Measurements from ENCODE around the gene PAK1.
"Not testable (repeated sequence)": the region's sequence is repeated elsewhere in the genome, so short reads cannot be mapped to it uniquely, and the experiment has no call there.

PAK1 gene

GRCh38 chr11:77387701-77388100 is 86.2 kb downstream of the PAK1 start:
- TF ChIP-seq CTCF (IDR thresholded peaks at IDR 0.05; ENCODE audit: borderline replicate concordance, insufficient read depth, low read depth, low read length), result no peak

GRCh38 chr11:77386178-77386577 is 87.7 kb downstream of the PAK1 start:
- no peak for TF ChIP-seq CTCF (IDR thresholded peaks at IDR 0.05; ENCODE audit: borderline replicate concordance, insufficient read depth, low read depth, low read length)

More at GRCh38 chr11:77387701-77388100, 86.2 kb downstream of the PAK1 start:
- no peak overlapping the region for H3K4me3 ChIP-seq (ENCODE audit: low read depth, low read length)

GRCh38 chr11:77385255-77385771 is 88.6 kb downstream of the PAK1 start:
- H3K4me3 ChIP-seq (ENCODE audit: low read depth, low read length), result not testable (repeated sequence)

More at GRCh38 chr11:77386178-77386577, 87.7 kb downstream of the PAK1 start:
- H3K4me3 ChIP-seq (ENCODE audit: low read depth, low read length), result no peak overlapping the region

GRCh38 chr11:77384571-77384970 is 89.3 kb downstream of the PAK1 start:
- TF ChIP-seq CTCF (IDR thresholded peaks at IDR 0.05; ENCODE audit: borderline replicate concordance, insufficient read depth, low read depth, low read length), result no peak
- no peak overlapping the region for H3K4me3 ChIP-seq (ENCODE audit: low read depth, low read length)

- H3K4me3 ChIP-seq (ENCODE audit: low read depth, low read length), result not testable (repeated sequence)
Observed at GRCh38 chr11:77383349-77383748, 90.5 kb downstream of the PAK1 start.

GRCh38 chr11:77381729-77382665 is 91.9 kb downstream of the PAK1 start:
- TF ChIP-seq CTCF (IDR thresholded peaks at IDR 0.05; ENCODE audit: borderline replicate concordance, insufficient read depth, low read depth, low read length), result no peak
- no peak overlapping the region for H3K4me3 ChIP-seq (ENCODE audit: low read depth, low read length)

- TF ChIP-seq CTCF (IDR thresholded peaks at IDR 0.05; ENCODE audit: borderline replicate concordance, insufficient read depth, low read depth, low read length), result no peak
- no peak overlapping the region for H3K4me3 ChIP-seq (ENCODE audit: low read depth, low read length)
Observed at GRCh38 chr11:77379934-77380333, 94.0 kb downstream of the PAK1 start.

GRCh38 chr11:77379253-77379652 is 94.6 kb downstream of the PAK1 start:
- TF ChIP-seq CTCF (IDR thresholded peaks at IDR 0.05; ENCODE audit: borderline replicate concordance, insufficient read depth, low read depth, low read length), result no peak
- no peak overlapping the region for H3K4me3 ChIP-seq (ENCODE audit: low read depth, low read length)
